K562 (cell line): Measurements from ENCODE around the gene APBB2. TPM values are rescaled to one million over a fixed set of nuclear protein-coding genes. Genes with fewer than 3 reads are reported as not detected.
A peak's percentile ranks its signal among the peaks of the same experiment; 100 is the strongest.

ENCODE experiments used
- ATAC-seq: fragments of 200-7000 bp; cut with Tn5 transposase; 3 replicates; pipeline ENCODE4 v1.9.1; 2020; ENCODE audit warnings: moderate library complexity
- BruUV-seq: library from RNA; stranded (reverse); fragments of 400-500 nt; replicated peaks from 2 replicates; lab custom pipeline; 2021; lab: Mats Ljungman, UMichigan
- CTCF ChIA-PET: fragments of 300-600 bp; formaldehyde crosslinking; extraction: SDS; loops from one replicate; lab custom pipeline; 2021; ENCODE audit warnings: low intra/inter-chr PET ratio; lab: Yijun Ruan, JAX
- POLR2A ChIA-PET: fragments of 300-600, 350-650 bp; sonication (Branson Sonifier 250); formaldehyde crosslinking; extraction: SDS; loops from one replicate; lab custom pipeline; 2021; ENCODE audit warnings: antibody characterized with exemption, inconsistent platforms; lab: Yijun Ruan, JAX
- DNase-seq, 4 experiments: peaks; one replicate each; pipeline versions ENCODE4 v3.0.0 to v3.0.0-alpha.2; 2011 to 2018; ENCODE audit warnings: low spot score in 3 of 4, mixed read lengths in 3 of 4; ENCODE audit errors: extremely low read depth in 1 of 4
- FAIRE-seq: peaks from 2 replicates; lab custom pipeline; 2011; peaks lifted over from hg19 to GRCh38; lab: Jason Lieb, UNC
- H2AFZ ChIP-seq: 2 replicates; pipeline ENCODE4 v1.6.0; 2011; ENCODE audit warnings: low read depth, low read length, control low read depth, inconsistent platforms
- H3K27ac ChIP-seq: fragments of 200-600 bp; 3 replicates; pipeline ENCODE4 v1.8.0; 2011; ENCODE audit warnings: low read depth, mild to moderate bottlenecking, control low read depth, inconsistent platforms, low read length, moderate library complexity, mixed read lengths; ENCODE audit errors: extremely low read depth
- H3K27me3 ChIP-seq, 2 experiments: fragments of 300-600 bp in 1 of 2; 2 replicates in 1 of 2; 3 replicates in 1 of 2; pipeline versions ENCODE4 v1.6.0 to v1.8.0; 2011; ENCODE audit warnings: inconsistent platforms in 2 of 2, low read length in 2 of 2, mild to moderate bottlenecking in 1 of 2, mixed read lengths in 1 of 2, moderate library complexity in 1 of 2; ENCODE audit not compliant: control insufficient read depth in 2 of 2, insufficient read depth in 2 of 2
- H3K36me3 ChIP-seq: fragments of 300-600 bp; 3 replicates; pipeline ENCODE4 v1.8.0; 2011; ENCODE audit warnings: mild to moderate bottlenecking, low read length, inconsistent platforms; ENCODE audit not compliant: control insufficient read depth, insufficient read depth
- H3K4me1 ChIP-seq, 2 experiments: fragments of 200-600 bp in 1 of 2; replicated peaks in 1 of 2; 2 replicates in 1 of 2; 3 replicates in 1 of 2; pipeline versions ENCODE4 v1.5.1 to v1.8.0; 2011; ENCODE audit warnings: inconsistent platforms in 2 of 2, low read length in 2 of 2, mild to moderate bottlenecking in 1 of 2, mixed read lengths in 1 of 2, moderate library complexity in 1 of 2; ENCODE audit not compliant: control insufficient read depth in 2 of 2, insufficient read depth in 2 of 2
- H3K4me2 ChIP-seq: 2 replicates; pipeline ENCODE4 v1.6.1; 2011; ENCODE audit warnings: low read length, control low read depth, inconsistent platforms, mixed read lengths; ENCODE audit not compliant: insufficient read depth
- H3K4me3 ChIP-seq: fragments of 200-600 bp; sonication (generic), shearing (Covaris generic); 2 replicates; pipeline ENCODE4 v1.5.1; 2016; ENCODE audit warnings: control low read depth, inconsistent platforms
- H3K79me2 ChIP-seq: fragments of 200-600 bp; 3 replicates; pipeline ENCODE4 v1.8.0; 2011; ENCODE audit warnings: low read length, inconsistent platforms; ENCODE audit not compliant: control insufficient read depth, insufficient read depth
- H3K9ac ChIP-seq, 2 experiments: 2 replicates each; pipeline versions ENCODE4 v1.6.0 to v1.6.1; 2011; ENCODE audit warnings: low read depth in 2 of 2, low read length in 2 of 2, control low read depth in 1 of 2, inconsistent platforms in 1 of 2, mild to moderate bottlenecking in 1 of 2, mixed read lengths in 1 of 2; ENCODE audit not compliant: insufficient read depth in 1 of 2
- H3K9me1 ChIP-seq: one replicate; pipeline ENCODE4 v1.6.0; 2011; ENCODE audit warnings: inconsistent platforms, mild to moderate bottlenecking, low read length, moderate library complexity; ENCODE audit not compliant: control insufficient read depth, insufficient read depth
- H3K9me3 ChIP-seq: replicated peaks from 2 replicates; pipeline ENCODE4 v1.5.1; 2011; ENCODE audit warnings: low read depth, low read length, inconsistent platforms; ENCODE audit not compliant: control insufficient read depth, insufficient read depth
- H4K20me1 ChIP-seq: replicated peaks from 2 replicates; pipeline ENCODE4 v1.6.1; 2011; ENCODE audit warnings: low read length, inconsistent platforms, mixed read lengths; ENCODE audit not compliant: control insufficient read depth, insufficient read depth
- ATF3 ChIP-seq, 2 experiments: fragments of 450-650 bp in 1 of 2; sonication (generic) in 1 of 2; formaldehyde crosslinking in 1 of 2; IDR thresholded peaks in 1 of 2; conservative IDR thresholded peaks in 1 of 2; 2 replicates each; pipeline versions ENCODE4 v1.6.1 to v1.8.1; 2016 to 2023; ENCODE audit warnings: mild to moderate bottlenecking in 2 of 2, moderate library complexity in 2 of 2, inconsistent platforms in 1 of 2, missing genetic modification reagents in 1 of 2
- ATF7 ChIP-seq: fragments of 450-650 bp; IDR thresholded peaks from 2 replicates; pipeline ENCODE4 v1.7.1; 2014; ENCODE audit warnings: mild to moderate bottlenecking, moderate library complexity
- BACH1 ChIP-seq: fragments of 200-800 bp; sonication (Bioruptor generic); IDR thresholded peaks from 2 replicates; pipeline ENCODE4 v1.6.1; 2016; ENCODE audit warnings: missing genetic modification characterization, missing compliant biosample characterization
- CBX1 ChIP-seq: sonication (generic); IDR thresholded peaks from 2 replicates; pipeline ENCODE4 v1.6.1; 2016; ENCODE audit warnings: antibody characterized with exemption, low read depth, mild to moderate bottlenecking
- EP300 ChIP-seq: IDR thresholded peaks from 2 replicates; pipeline ENCODE4 v1.6.1; 2012; ENCODE audit warnings: low read length, improper control_type of control experiment
- KDM2B ChIP-seq: fragments of 250-450 bp; sonication (Bioruptor Pico); IDR thresholded peaks from 2 replicates; pipeline ENCODE4 v1.8.0; 2021; ENCODE audit warnings: mild to moderate bottlenecking, moderate library complexity
- NR2C2 ChIP-seq, 2 experiments: fragments of 200-800 bp in 1 of 2; sonication (Bioruptor generic) in 1 of 2; sonication (generic) in 1 of 2; formaldehyde crosslinking in 1 of 2; IDR thresholded peaks; 2 replicates each; pipeline versions ENCODE4 v1.6.1 to v1.8.0; 2016 to 2022; ENCODE audit warnings: mild to moderate bottlenecking in 1 of 2, missing compliant biosample characterization in 1 of 2, missing genetic modification characterization in 1 of 2, missing genetic modification reagents in 1 of 2
- PBX2 ChIP-seq, 2 experiments: IDR thresholded peaks in 1 of 2; conservative IDR thresholded peaks in 1 of 2; 2 replicates each; pipeline ENCODE4 v1.6.1; 2016; ENCODE audit warnings: low read depth in 2 of 2, mild to moderate bottlenecking in 1 of 2, missing compliant biosample characterization in 1 of 2, missing genetic modification characterization in 1 of 2, moderate library complexity in 1 of 2
- POLR2H ChIP-seq: IDR thresholded peaks from 2 replicates; pipeline ENCODE4 v1.6.1; 2016; ENCODE audit warnings: missing genetic modification characterization, low read depth, mild to moderate bottlenecking, control low read depth, missing compliant biosample characterization, moderate library complexity
- RNF2 ChIP-seq: sonication (generic); IDR thresholded peaks from 2 replicates; pipeline ENCODE4 v1.6.1; 2016
- SNRNP70 ChIP-seq: fragments of 200-400 bp; formaldehyde crosslinking; optimal IDR thresholded peaks from 2 replicates; pipeline ENCODE3; 2017; ENCODE audit warnings: low read depth, low read length
- THRB ChIP-seq: fragments of 450-650 bp; formaldehyde crosslinking; conservative IDR thresholded peaks from 2 replicates; pipeline ENCODE4 v1.4.0; 2022; ENCODE audit warnings: mild to moderate bottlenecking, missing genetic modification characterization
- TRIM24 ChIP-seq, 2 experiments: fragments of 450-650 bp; IDR thresholded peaks; 2 replicates each; pipeline ENCODE4 v1.6.1; 2016
- ZNF316 ChIP-seq: fragments of 450-650 bp; IDR thresholded peaks from 2 replicates; pipeline ENCODE4 v1.6.1; 2016
- ZNF445 ChIP-seq: fragments of 250-450 bp; sonication (Bioruptor Pico); IDR thresholded peaks from 2 replicates; pipeline ENCODE4 v1.4.0; 2020; ENCODE audit warnings: low read depth, mild to moderate bottlenecking, moderate library complexity
- ZNF589 ChIP-seq: fragments of 200-800 bp; sonication (Bioruptor generic); IDR thresholded peaks from 2 replicates; pipeline ENCODE4 v1.6.1; 2016; ENCODE audit warnings: low read depth, missing genetic modification characterization, missing compliant biosample characterization
- ZNF766 ChIP-seq: fragments of 200-800 bp; sonication (Bioruptor generic); conservative IDR thresholded peaks from 2 replicates; pipeline ENCODE4 v1.6.1; 2016; ENCODE audit warnings: missing genetic modification characterization, missing compliant biosample characterization
- ZNF77 ChIP-seq: fragments of 250-450 bp; sonication (Bioruptor Pico); IDR thresholded peaks from 2 replicates; pipeline ENCODE4 v1.5.0; 2020
- WGBS: fragments of 100-300 bp; shearing (Covaris generic); methylation state at CpG from one replicate; pipeline ENCODE4 v1.1.6; 2016; ENCODE audit warnings: low coverage, mixed read lengths; ENCODE audit not compliant: insufficient coverage; ENCODE audit errors: missing lambda C conversion rate; 5-methylcytosine and 5-hydroxymethylcytosine counted together
- in situ Hi-C: fragments of 300-500 bp; cut with MboI; formaldehyde crosslinking; loops from 4 replicates; pipeline ENCODE4 v1.15.0; 2018; ENCODE audit warnings: inconsistent platforms, mixed read lengths
- intact Hi-C: fragments of 100-400 bp; cut with micrococcal nuclease; formaldehyde crosslinking; loops from 2 replicates; pipeline ENCODE4 v1.14.2; 2022
- polyA plus RNA-seq, 8 experiments: library from polyadenylated mRNA; depleted of rRNA in 4 of 8; stranded (reverse) in 5 of 8; unstranded in 3 of 8; fragments of >200 nt; fragmentation: Nextera tagmentation in 2 of 8; fragmentation: Illumina TruSeq in 1 of 8; extraction: Ambion mirVana in 2 of 8; extraction: Trizol in 1 of 8; gene quantifications; 2 replicates each; pipeline versions ENCODE4 v1.2.1 to v1.2.3, GENCODE V29; 2011 to 2014; ENCODE audit warnings: inconsistent platforms in 1 of 8, missing spikeins in 1 of 8
- total RNA-seq, 7 experiments: library from RNA; depleted of rRNA in 6 of 7; stranded (reverse); fragments of >200 nt in 6 of 7; fragmentation: Illumina TruSeq in 2 of 7; extraction: Trizol in 2 of 7; gene quantifications; 2 replicates each; pipeline versions ENCODE4 v1.2.1 to v1.2.3, GENCODE V29; 2011 to 2021; ENCODE audit warnings: low replicate concordance in 1 of 7

Gene APBB2
- total and polyA plus RNA-seq, 9 of the 15 experiments (the other 6 are each of a cell fraction or from before 2014, with no cell fraction given) = 0.08 to 2.1 (median 1.4) TPM

GRCh38 chr4:40763228-40763716 is 451.1 kb downstream of the APBB2 start:
- DNase-seq (peak in 1 of 4 experiments; percentile 6), ATAC-seq (peak; percentile 78), FAIRE-seq (no peak)
- Histone ChIP-seq H3K9me1 (no peaks in the 10 kb centered on the region), H3K79me2 (no peaks in the 10 kb centered on the region), H3K9ac (no peak overlapping the region), H3K4me2 (no peak overlapping the region), H2AFZ (no peak overlapping the region), H3K4me3 (no peak overlapping the region), H3K27me3 (no peaks in the 10 kb centered on the region), H3K36me3 (no peaks in the 10 kb centered on the region), H3K9me3 (no peaks in the 10 kb centered on the region), H3K4me1 (no peaks in the 10 kb centered on the region; a peak in 1 of 5 replicates), H3K27ac (no peak overlapping the region; the same call in 2 of the 3 replicates), H4K20me1 (no peaks in the 10 kb centered on the region)
- CTCF ChIA-PET = no interaction called here
- intact Hi-C loops (no loop called here), in situ Hi-C loops (no loop called here)
- POLR2A ChIA-PET = interaction anchor here (0.6 kb wide), 1 partner anchor 155 kb away, joined by 3 read pairs; no protein-coding TSS in a partner anchor
- WGBS = 4% methylated on average over 3 of the region's 3 CpGs
- BruUV-seq = no TSS peak
- TF ChIP-seq TRIM24 (IDR thresholded peaks at IDR 0.05) = peak in 1 of 2 experiments; percentile 76; a peak in 2 of 4 replicates
- TF ChIP-seq BACH1 = peak; percentile 91; the same call in 1 of the 2 replicates
- peak; percentile 48; the same call in 1 of the 2 replicates for TF ChIP-seq ATF7
- no peak for TF ChIP-seq ZNF77
- peak; percentile 65; the same call in 1 of the 2 replicates for TF ChIP-seq RNF2
- no peak for TF ChIP-seq CBX1
- TF ChIP-seq ZNF589 = peak; percentile 81
- peak; percentile 40; the same call in 1 of the 2 replicates for TF ChIP-seq POLR2H (tag)
- no peak for TF ChIP-seq NR2C2 (CRISPR knock-in tag; IDR thresholded peaks at IDR 0.05)
- TF ChIP-seq NR2C2 (tag; IDR thresholded peaks at IDR 0.05) = peak; percentile 61; the same call in 1 of the 2 replicates
- TF ChIP-seq ZNF766 = peak; percentile 69; the same call in 1 of the 2 replicates
- no peak for TF ChIP-seq KDM2B
- no peak for TF ChIP-seq THRB (CRISPR knock-in tag)
- TF ChIP-seq ZNF316 = peak; percentile 42; the same call in 1 of the 2 replicates
- peak; percentile 61; the same call in 1 of the 2 replicates for TF ChIP-seq EP300
- no peak for TF ChIP-seq SNRNP70
- no peak for TF ChIP-seq PBX2 (CRISPR knock-in tag; IDR thresholded peaks at IDR 0.05; ENCODE audit: low read depth)
- TF ChIP-seq PBX2 (tag; conservative IDR thresholded peaks at IDR 0.05; ENCODE audit: low read depth) = peak; percentile 57
- TF ChIP-seq ZNF445 (CRISPR knock-in tag) = no peak
- TF ChIP-seq ATF3 (IDR thresholded peaks at IDR 0.05) = peak; percentile 66
- TF ChIP-seq ATF3 (CRISPR knock-in tag; conservative IDR thresholded peaks at IDR 0.05) = no peak
